Neuronal stem cell (in vitro differentiated cells): ENCODE data around the gene CDH2.

Experiments used
- DNase-seq: peaks from one replicate; pipeline ENCODE4 v3.0.0-alpha.2; 2013; ENCODE audit warnings: low spot score
- H2AFZ ChIP-seq: one replicate; pipeline ENCODE4 v1.6.1; 2013; ENCODE audit warnings: mild to moderate bottlenecking, low read length, inconsistent platforms
- H2AK5ac ChIP-seq: 2 replicates; pipeline ENCODE4 v1.6.1; 2013; ENCODE audit warnings: low read depth, mild to moderate bottlenecking, inconsistent platforms, low read length, moderate library complexity, mixed read lengths
- H2BK120ac ChIP-seq: 2 replicates; pipeline ENCODE4 v1.6.1; 2013; ENCODE audit warnings: low read depth, mild to moderate bottlenecking, inconsistent platforms, low read length, moderate library complexity, mixed read lengths
- H2BK12ac ChIP-seq: one replicate; pipeline ENCODE4 v1.6.1; 2013; ENCODE audit warnings: low read length, inconsistent platforms
- H2BK15ac ChIP-seq: 2 replicates; pipeline ENCODE4 v1.6.1; 2013; ENCODE audit warnings: mild to moderate bottlenecking, low read length, inconsistent platforms, mixed read lengths
- H2BK5ac ChIP-seq: one replicate; pipeline ENCODE4 v1.6.1; 2013; ENCODE audit warnings: inconsistent platforms, mild to moderate bottlenecking, low read length, moderate library complexity
- H3K14ac ChIP-seq: one replicate; pipeline ENCODE4 v1.6.1; 2013; ENCODE audit warnings: low read length, inconsistent platforms
- H3K18ac ChIP-seq: 2 replicates; pipeline ENCODE4 v1.6.1; 2013; ENCODE audit warnings: low read length, inconsistent platforms
- H3K23ac ChIP-seq: 2 replicates; pipeline ENCODE4 v1.6.1; 2013; ENCODE audit warnings: low read depth, mild to moderate bottlenecking, mixed read lengths, low read length, inconsistent platforms; ENCODE audit not compliant: poor library complexity
- H3K27ac ChIP-seq: replicated peaks from 3 replicates; pipeline ENCODE4 v1.5.1; 2013; ENCODE audit warnings: low read length, inconsistent platforms
- H3K27me3 ChIP-seq, 3 experiments: 2 replicates each; pipeline ENCODE4 v1.6.1; 2013; ENCODE audit warnings: low read length in 3 of 3, mild to moderate bottlenecking in 2 of 3, inconsistent platforms in 1 of 3, low read depth in 1 of 3, mixed read lengths in 1 of 3, moderate library complexity in 1 of 3; ENCODE audit not compliant: control insufficient read depth in 3 of 3, insufficient read depth in 3 of 3
- H3K36me3 ChIP-seq, 2 donors: replicated peaks in 1 of 2; 2 replicates each; pipeline ENCODE4 v1.6.1; 2013; ENCODE audit warnings: low read length in 2 of 2; ENCODE audit not compliant: control insufficient read depth in 2 of 2, insufficient read depth in 2 of 2
- H3K4ac ChIP-seq: 2 replicates; pipeline ENCODE4 v1.6.1; 2013; ENCODE audit warnings: inconsistent platforms, mild to moderate bottlenecking, low read length, moderate library complexity
- H3K4me1 ChIP-seq, 2 donors: 1 replicate in 1 of 2; 2 replicates in 1 of 2; pipeline ENCODE4 v1.6.1; 2013; ENCODE audit warnings: low read length in 2 of 2, low read depth in 1 of 2; ENCODE audit not compliant: control insufficient read depth in 2 of 2, insufficient read depth in 1 of 2
- H3K4me2 ChIP-seq: one replicate; pipeline ENCODE4 v1.6.1; 2013; ENCODE audit warnings: mild to moderate bottlenecking, low read length, inconsistent platforms; ENCODE audit not compliant: insufficient read depth, poor library complexity, severe bottlenecking
- H3K4me3 ChIP-seq, 2 donors: 2 replicates each; pipeline ENCODE4 v1.5.1; 2013; ENCODE audit warnings: low read length in 2 of 2, mild to moderate bottlenecking in 2 of 2, inconsistent platforms in 1 of 2, moderate library complexity in 1 of 2
- H3K79me1 ChIP-seq: one replicate; pipeline ENCODE4 v1.6.1; 2013; ENCODE audit warnings: low read depth, mild to moderate bottlenecking, inconsistent platforms, low read length, moderate library complexity
- H3K9ac ChIP-seq: one replicate; pipeline ENCODE4 v1.6.1; 2013; ENCODE audit warnings: mild to moderate bottlenecking, low read depth, low read length, inconsistent platforms; ENCODE audit not compliant: poor library complexity
- H3K9me3 ChIP-seq, 2 donors: replicated peaks in 1 of 2; 2 replicates each; pipeline versions ENCODE3 to v1.6.1; 2013; ENCODE audit warnings: low read length in 2 of 2, mild to moderate bottlenecking in 2 of 2, inconsistent platforms in 1 of 2, low read depth in 1 of 2, mixed read lengths in 1 of 2, moderate library complexity in 1 of 2; ENCODE audit not compliant: control insufficient read depth in 2 of 2, insufficient read depth in 1 of 2
- H4K8ac ChIP-seq: one replicate; pipeline ENCODE4 v1.6.1; 2013; ENCODE audit warnings: low read depth, mild to moderate bottlenecking, inconsistent platforms, low read length, moderate library complexity
- H4K91ac ChIP-seq: one replicate; pipeline ENCODE4 v1.6.1; 2013; ENCODE audit warnings: low read length, low read depth, mild to moderate bottlenecking, inconsistent platforms; ENCODE audit not compliant: poor library complexity
- WGBS, 2 donors: extraction: QIAGEN DNeasy Blood & Tissue Kit; methylation state at CpG; one replicate each; pipeline ENCODE4 v1.1.7; 2013; ENCODE audit warnings: missing lambda C conversion rate in 2 of 2, mixed read lengths in 1 of 2; ENCODE audit not compliant: insufficient read length in 2 of 2, insufficient replicate concordance in 1 of 2; ENCODE audit errors: extremely low coverage in 2 of 2; 5-methylcytosine and 5-hydroxymethylcytosine counted together

CDH2 gene

GRCh38 chr18:28178720-28179119 lies 1.8 kb upstream of the CDH2 start:
- Histone ChIP-seq H2BK12ac (no peak overlapping the region), H3K23ac (no peak overlapping the region), H2AFZ (peak overlapping the region; percentile 92), H3K4me3 (peak overlapping the region in 1 of 2 donors; percentile 62), H3K27ac (no peak overlapping the region), H3K36me3 (no peaks in the 10 kb centered on the region), H2AK5ac (no peak overlapping the region), H3K27me3 (no peaks in the 10 kb centered on the region), H3K4me1 (peaks cover 1 to 6% of the 10 kb centered on the region in 2 donors), H3K14ac (no peak overlapping the region), H3K79me1 (peaks cover 3% of the 10 kb centered on the region), H3K4me2 (peak overlapping the region; percentile 83), H3K9ac (no peak overlapping the region), H2BK15ac (no peak overlapping the region), H3K18ac (no peak overlapping the region), H2BK120ac (no peak overlapping the region), H2BK5ac (no peak overlapping the region), H3K9me3 (no peaks in the 10 kb centered on the region), H4K91ac (no peak overlapping the region), H3K4ac (no peak overlapping the region), H4K8ac (no peak overlapping the region)
- no CpG with 5 or more reads among the region's 6 CpGs for WGBS, 2 donors
- no peak for DNase-seq

DNA sequence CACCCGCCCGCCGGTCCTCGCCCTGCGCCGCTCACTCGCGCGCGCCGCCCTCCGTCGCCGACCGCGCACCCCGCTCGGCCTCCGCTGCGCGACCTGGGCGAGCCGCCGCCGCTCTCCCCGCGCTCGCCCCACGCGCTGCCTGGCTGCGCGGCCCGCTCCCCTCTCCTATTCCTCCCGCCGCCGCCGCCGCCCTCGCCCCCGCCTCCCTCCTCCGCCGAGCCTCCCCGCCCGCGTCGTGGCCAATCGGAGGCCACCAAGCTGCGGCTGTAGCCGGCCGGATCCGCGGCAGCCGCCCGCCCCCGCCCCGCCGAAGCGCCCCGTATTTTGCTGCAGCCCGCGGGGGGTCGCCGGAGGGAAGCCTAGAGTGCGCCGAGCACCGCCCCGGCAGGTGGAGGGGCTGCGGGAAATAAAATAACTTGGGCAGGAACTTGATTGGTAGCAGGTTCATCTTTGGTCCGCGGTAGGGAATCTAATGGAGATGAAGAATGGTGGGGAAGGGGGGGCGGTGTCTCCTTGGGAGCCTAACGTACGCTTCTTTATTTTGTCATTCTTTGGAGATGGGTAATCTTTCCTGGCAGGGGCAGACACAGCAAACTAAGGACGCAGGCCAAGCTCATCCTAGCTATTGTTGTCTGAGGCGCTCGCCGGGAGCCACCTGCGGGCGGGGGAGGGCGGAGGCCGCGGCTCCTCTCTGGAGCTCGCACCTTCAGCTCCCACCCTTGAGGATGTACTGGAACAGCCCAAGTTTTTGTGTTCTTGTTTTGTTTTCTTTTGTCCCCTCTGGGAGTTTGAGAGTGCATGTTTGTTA lies 1.1 kb upstream of the CDH2 start:
- H2BK15ac ChIP-seq: peak overlapping the region; percentile 78
- peak overlapping the region; percentile 98 for H3K9ac ChIP-seq
- H3K4me1 ChIP-seq: peaks cover 1 to 9% of the 10 kb centered on the region in 2 donors
- H2BK120ac ChIP-seq: peak overlapping the region; percentile 87
- peak overlapping the region; percentile 93 for H3K23ac ChIP-seq
- H2AK5ac ChIP-seq: no peak overlapping the region
- peaks cover 3% of the 10 kb centered on the region for H3K79me1 ChIP-seq
- H2BK12ac ChIP-seq: peak overlapping the region; percentile 41
- H3K14ac ChIP-seq: peak overlapping the region; percentile 25
- no peak overlapping the region for H3K4ac ChIP-seq
- no peaks in the 10 kb centered on the region for H3K27me3 ChIP-seq
- peak overlapping the region; percentile 100 for H2BK5ac ChIP-seq
- no peak overlapping the region for H4K8ac ChIP-seq
- peaks cover 0 to 6% of the 10 kb centered on the region in 2 donors for H3K36me3 ChIP-seq
- WGBS, 2 donors: no CpG with 5 or more reads among the region's 83 CpGs
- peak overlapping the region; percentile 99 for H3K27ac ChIP-seq
- peak overlapping the region; percentile 38 for H4K91ac ChIP-seq
- H2AFZ ChIP-seq: peak overlapping the region; percentile 92
- H3K4me2 ChIP-seq: peak overlapping the region; percentile 83
- H3K18ac ChIP-seq: peak overlapping the region; percentile 100
- DNase-seq: peak; percentile 80
- H3K4me3 ChIP-seq: peak overlapping the region; percentile 62 to 91
- H3K9me3 ChIP-seq: no peaks in the 10 kb centered on the region

- Histone ChIP-seq H4K8ac (no peak overlapping the region), H3K36me3 (peaks cover under 1 to 12% of the 10 kb centered on the region in 2 donors), H3K9me3 (no peaks in the 10 kb centered on the region), H3K27me3 (no peaks in the 10 kb centered on the region), H3K18ac (peak overlapping the region; percentile 100), H2AFZ (peak overlapping the region; percentile 92), H3K79me1 (peaks cover 3% of the 10 kb centered on the region), H2BK5ac (peak overlapping the region; percentile 100), H3K4me2 (peak overlapping the region; percentile 62), H3K4me1 (peaks cover 5 to 20% of the 10 kb centered on the region in 2 donors), H2BK15ac (no peak overlapping the region), H2AK5ac (peak overlapping the region; percentile 99), H3K27ac (peak overlapping the region; percentile 99), H3K23ac (peak overlapping the region; percentile 43), H4K91ac (no peak overlapping the region), H3K4me3 (peak overlapping the region; percentile 62 to 95), H3K9ac (peak overlapping the region; percentile 99), H2BK120ac (no peak overlapping the region), H3K14ac (no peak overlapping the region), H2BK12ac (no peak overlapping the region), H3K4ac (peak overlapping the region; percentile 95)
- no peak for DNase-seq
- no CpG with 5 or more reads among the region's 38 CpGs for WGBS, 2 donors
Measured at GRCh38 chr18:28176698-28176947, 307 bp downstream of the CDH2 start.

- H3K27ac ChIP-seq: peak overlapping the region; percentile 99
- H4K91ac ChIP-seq: peak overlapping the region; percentile 95
- H3K27me3 ChIP-seq: no peaks in the 10 kb centered on the region
- peak overlapping the region; percentile 98 for H2BK12ac ChIP-seq
- peak overlapping the region; percentile 75 for H2BK15ac ChIP-seq
- no peaks in the 10 kb centered on the region for H3K9me3 ChIP-seq
- H3K18ac ChIP-seq: peak overlapping the region; percentile 100
- peak overlapping the region; percentile 100 for H2BK120ac ChIP-seq
- DNase-seq: peak; percentile 30
- H3K4me3 ChIP-seq: peak overlapping the region; percentile 62 to 95
- peaks cover 6 to 22% of the 10 kb centered on the region in 2 donors for H3K4me1 ChIP-seq
- H3K9ac ChIP-seq: peak overlapping the region; percentile 99
- H3K14ac ChIP-seq: peak overlapping the region; percentile 100
- H3K23ac ChIP-seq: peak overlapping the region; percentile 89
- H2AK5ac ChIP-seq: peak overlapping the region; percentile 99
- H3K4me2 ChIP-seq: peak overlapping the region; percentile 62
- H3K79me1 ChIP-seq: peaks cover 3% of the 10 kb centered on the region
- peak overlapping the region; percentile 92 for H2AFZ ChIP-seq
- no peak overlapping the region for H4K8ac ChIP-seq
- no CpG with 5 or more reads among the region's 44 CpGs for WGBS, 2 donors
- H2BK5ac ChIP-seq: peak overlapping the region; percentile 100
- peaks cover 1 to 17% of the 10 kb centered on the region in 2 donors for H3K36me3 ChIP-seq
- peak overlapping the region; percentile 99 for H3K4ac ChIP-seq
Measured at GRCh38 chr18:28175930-28176697, 816 bp downstream of the CDH2 start.
